ENCODE results near the gene CAP2.
"Not testable (repeated sequence)": the region's sequence is repeated elsewhere in the genome, so short reads cannot be mapped to it uniquely, and the experiment has no call there.

Gene CAP2

DNA sequence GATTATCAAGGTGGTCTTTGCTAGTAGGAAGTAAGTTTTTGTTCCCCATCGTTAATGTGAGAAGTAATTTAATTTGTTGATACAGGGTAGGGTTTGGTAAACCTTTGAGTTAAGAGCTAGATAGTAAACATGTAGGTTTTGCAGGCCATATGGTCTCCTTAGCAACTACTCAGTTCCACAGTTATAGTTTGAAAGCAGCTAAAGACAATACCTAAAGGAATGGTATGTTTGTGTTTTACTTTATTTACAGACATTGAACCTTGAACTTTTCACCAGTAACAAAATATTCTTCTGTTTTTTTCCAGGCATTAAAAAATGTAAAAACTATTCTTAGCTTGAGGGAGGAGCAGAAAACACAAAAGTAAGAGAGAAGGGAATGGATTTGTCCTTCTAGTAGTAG lies 1.7 kb downstream of the CAP2 start:
- TF ChIP-seq, protein P1, sequence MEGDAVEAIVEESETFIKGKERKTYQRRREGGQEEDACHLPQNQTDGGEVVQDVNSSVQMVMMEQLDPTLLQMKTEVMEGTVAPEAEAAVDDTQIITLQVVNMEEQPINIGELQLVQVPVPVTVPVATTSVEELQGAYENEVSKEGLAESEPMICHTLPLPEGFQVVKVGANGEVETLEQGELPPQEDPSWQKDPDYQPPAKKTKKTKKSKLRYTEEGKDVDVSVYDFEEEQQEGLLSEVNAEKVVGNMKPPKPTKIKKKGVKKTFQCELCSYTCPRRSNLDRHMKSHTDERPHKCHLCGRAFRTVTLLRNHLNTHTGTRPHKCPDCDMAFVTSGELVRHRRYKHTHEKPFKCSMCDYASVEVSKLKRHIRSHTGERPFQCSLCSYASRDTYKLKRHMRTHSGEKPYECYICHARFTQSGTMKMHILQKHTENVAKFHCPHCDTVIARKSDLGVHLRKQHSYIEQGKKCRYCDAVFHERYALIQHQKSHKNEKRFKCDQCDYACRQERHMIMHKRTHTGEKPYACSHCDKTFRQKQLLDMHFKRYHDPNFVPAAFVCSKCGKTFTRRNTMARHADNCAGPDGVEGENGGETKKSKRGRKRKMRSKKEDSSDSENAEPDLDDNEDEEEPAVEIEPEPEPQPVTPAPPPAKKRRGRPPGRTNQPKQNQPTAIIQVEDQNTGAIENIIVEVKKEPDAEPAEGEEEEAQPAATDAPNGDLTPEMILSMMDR (IDR thresholded peaks at IDR 0.05; ENCODE audit: borderline replicate concordance, insufficient read depth, low read depth, low read length) = no peak
- H3K4me3 ChIP-seq (ENCODE audit: low read depth, low read length) = no peak overlapping the region

DNA sequence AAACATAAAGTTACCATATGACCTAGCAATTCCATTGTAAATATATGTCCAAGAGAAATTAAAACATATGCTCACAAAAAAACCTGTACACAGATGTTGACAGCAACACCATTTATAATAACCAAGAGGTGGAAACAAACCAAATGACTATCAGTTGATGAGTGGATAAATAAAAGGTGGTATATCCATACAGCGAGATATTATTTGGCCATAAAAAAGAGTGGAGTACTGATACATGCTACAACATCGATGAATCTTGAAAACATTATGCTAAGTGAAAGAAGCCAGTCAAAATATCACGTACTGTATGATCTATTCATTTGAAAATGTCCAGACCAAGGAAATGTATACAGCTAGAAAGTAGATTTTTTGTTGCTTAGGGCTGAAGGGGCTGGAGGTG lies 2.9 kb downstream of the CAP2 start:
- TF ChIP-seq, protein P1 (IDR thresholded peaks at IDR 0.05; ENCODE audit: borderline replicate concordance, insufficient read depth, low read depth, low read length) = no peak

DNA sequence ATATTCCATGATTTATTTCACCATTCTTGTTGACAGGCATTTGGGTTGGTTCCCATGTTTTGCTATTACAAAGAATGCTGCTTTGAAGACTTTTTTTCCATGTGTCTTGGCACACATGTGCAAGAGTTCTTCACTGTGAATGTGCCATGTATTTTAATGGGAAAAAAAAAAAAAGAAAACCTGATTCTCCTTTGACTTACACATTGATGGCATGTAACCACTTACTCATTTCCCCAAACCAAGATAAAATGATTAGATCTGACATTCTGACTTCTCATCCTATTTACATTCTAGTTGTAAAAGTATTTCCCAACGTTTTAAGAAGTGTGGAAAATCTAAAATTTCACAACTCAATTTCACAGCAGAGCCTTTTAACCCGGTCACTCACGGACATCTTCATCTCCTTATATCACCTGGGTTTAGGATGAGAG lies 4.4 kb downstream of the CAP2 start:
- TF ChIP-seq, protein P1 (IDR thresholded peaks at IDR 0.05; ENCODE audit: borderline replicate concordance, insufficient read depth, low read depth, low read length) = no peak
- no peak overlapping the region for H3K4me3 ChIP-seq (ENCODE audit: low read depth, low read length)

More for the DNA sequence above, 2.9 kb downstream of the CAP2 start:
- no peak overlapping the region for H3K4me3 ChIP-seq (ENCODE audit: low read depth, low read length)

DNA sequence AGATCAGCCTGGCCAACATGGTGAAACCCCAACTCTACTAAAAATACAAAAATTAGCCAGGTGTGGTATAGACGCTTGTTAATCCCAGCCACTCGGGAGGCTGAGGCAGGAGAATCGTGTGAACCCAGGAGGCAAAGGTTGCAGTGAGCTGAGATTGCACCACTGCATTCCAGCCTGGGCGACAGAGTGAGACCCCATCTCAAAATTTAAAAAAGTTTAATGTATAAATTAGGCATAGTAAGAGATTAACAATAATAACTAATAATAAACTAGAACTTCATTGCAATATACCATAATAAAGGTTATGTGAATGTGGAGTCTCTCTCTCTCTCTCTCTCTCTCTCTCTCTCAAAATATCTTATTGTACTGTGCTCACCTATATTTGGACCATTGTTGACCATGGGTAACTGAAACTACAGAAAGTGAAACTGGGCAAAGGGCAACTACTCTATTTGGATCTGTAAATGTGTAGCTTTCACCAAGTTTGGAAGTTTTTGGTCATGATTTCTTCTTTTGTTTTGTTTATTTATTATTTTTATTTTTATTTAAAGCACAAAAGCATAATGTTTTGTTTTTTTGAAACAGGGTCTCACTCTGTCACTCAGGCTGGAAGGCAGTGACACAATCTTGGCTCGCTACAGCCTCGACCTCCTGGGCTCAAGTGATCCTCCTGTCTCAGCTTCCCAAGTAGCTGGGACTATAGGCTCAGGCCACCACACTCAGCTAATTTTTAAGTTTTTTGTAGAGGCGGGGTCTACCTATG lies 12.0 kb downstream of the CAP2 start:
- not testable (repeated sequence) for H3K4me3 ChIP-seq (ENCODE audit: low read depth, low read length)

DNA sequence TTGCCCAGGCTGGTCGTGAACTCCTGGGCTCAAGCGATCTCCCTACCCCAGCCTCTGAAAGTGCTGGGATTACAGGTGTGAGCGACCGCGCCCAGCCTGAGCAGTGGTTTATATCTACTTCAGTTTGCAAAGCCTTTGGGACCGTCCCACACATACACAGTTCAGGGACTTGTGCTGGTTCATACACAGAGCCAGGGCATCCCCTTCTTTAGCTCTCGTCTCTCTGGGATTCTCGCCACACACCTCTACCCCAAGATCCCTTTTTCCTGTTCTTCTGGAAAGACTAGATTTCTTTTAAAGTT lies 12.5 kb downstream of the CAP2 start:
- H3K4me3 ChIP-seq (ENCODE audit: low read depth, low read length) = no peak overlapping the region
- TF ChIP-seq, protein P1 (IDR thresholded peaks at IDR 0.05; ENCODE audit: borderline replicate concordance, insufficient read depth, low read depth, low read length) = no peak

DNA sequence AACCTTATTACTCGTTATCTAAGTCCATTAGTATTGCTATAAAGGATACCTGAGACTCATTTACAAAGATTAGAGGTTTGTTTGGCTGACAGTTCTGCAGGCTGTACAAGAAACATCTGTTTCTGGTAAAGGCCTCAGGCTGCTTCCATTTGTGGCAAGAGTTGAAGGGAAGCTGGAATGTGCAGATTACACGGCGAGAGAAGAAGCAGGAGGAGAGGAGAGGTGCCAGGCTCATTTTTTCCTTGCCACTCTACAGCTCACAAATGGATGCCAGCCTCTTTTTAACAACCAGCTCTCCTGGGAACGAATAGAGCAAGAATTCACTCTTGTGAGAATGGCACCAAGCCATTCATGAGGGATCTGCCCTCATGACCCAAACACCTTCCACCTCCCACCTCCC lies 14.7 kb downstream of the CAP2 start:
- TF ChIP-seq, protein P1 (IDR thresholded peaks at IDR 0.05; ENCODE audit: borderline replicate concordance, insufficient read depth, low read depth, low read length) = no peak
- H3K4me3 ChIP-seq (ENCODE audit: low read depth, low read length) = no peak overlapping the region

DNA sequence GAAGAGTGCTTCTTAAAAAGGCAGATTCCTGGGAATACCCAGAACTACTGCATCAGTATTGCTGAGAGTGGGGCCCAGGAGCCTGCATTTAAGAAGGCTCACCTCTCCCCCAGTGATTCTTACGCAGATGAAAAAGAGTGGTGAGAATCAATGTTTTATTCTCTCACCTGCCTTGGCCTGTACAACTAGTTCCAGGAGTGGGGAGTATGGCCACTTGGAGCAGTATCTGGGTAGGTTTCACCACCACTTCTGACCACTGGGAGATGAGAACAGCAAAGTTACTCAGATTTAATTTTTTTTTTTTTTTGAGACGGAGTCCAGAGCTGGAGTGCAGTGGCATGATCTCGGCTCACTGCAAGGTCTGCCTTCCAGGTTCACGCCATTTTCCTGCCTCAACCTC lies 16.9 kb downstream of the CAP2 start:
- TF ChIP-seq, protein P1 (IDR thresholded peaks at IDR 0.05; ENCODE audit: borderline replicate concordance, insufficient read depth, low read depth, low read length) = no peak
- no peak overlapping the region for H3K4me3 ChIP-seq (ENCODE audit: low read depth, low read length)

All from GM12875 (cell line).